ENCODE results near the gene CCDC148.
"Not testable (repeated sequence)": the region's sequence is repeated elsewhere in the genome, so short reads cannot be mapped to it uniquely, and the experiment has no call there.

The CCDC148 gene

DNA sequence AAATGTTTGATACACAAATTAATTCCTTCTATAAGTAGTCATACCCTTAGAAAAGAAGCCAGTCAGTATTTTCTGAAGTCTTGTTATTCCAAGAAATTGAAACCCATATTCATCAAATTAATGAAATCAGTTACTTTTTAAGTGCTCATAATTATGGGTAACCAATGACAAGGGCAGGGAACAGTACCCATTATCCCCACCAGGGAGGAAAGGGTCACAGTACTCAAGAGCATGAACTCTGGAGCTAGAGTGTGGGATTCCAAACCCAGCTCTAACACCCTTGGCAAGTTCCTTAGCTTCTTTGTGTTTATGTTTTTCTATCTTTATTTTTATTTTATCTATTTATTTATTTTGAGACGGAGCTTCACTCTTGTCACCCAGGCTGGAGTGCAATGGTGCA lies 68.4 kb downstream of the CCDC148 start:
- no peaks in the 10 kb centered on the region for H3K36me3 ChIP-seq (ENCODE audit: control insufficient read depth in 1 of 2, insufficient read depth in 2 of 2, low read length in 2 of 2)
- H3K9me3 ChIP-seq (ENCODE audit: control insufficient read depth in 1 of 2, low read length in 2 of 2): no peaks in the 10 kb centered on the region
- H3K4me3 ChIP-seq (ENCODE audit: low read depth in 1 of 2, low read length in 2 of 2): no peak overlapping the region
- no peaks in the 10 kb centered on the region for H3K27me3 ChIP-seq (ENCODE audit: low read depth, low read length)
- H3K27ac ChIP-seq (ENCODE audit: low read length): no peak overlapping the region
- H3K4me1 ChIP-seq (ENCODE audit: control insufficient read depth in 1 of 2, insufficient read depth in 2 of 2, low read length in 2 of 2): no peaks in the 10 kb centered on the region

DNA sequence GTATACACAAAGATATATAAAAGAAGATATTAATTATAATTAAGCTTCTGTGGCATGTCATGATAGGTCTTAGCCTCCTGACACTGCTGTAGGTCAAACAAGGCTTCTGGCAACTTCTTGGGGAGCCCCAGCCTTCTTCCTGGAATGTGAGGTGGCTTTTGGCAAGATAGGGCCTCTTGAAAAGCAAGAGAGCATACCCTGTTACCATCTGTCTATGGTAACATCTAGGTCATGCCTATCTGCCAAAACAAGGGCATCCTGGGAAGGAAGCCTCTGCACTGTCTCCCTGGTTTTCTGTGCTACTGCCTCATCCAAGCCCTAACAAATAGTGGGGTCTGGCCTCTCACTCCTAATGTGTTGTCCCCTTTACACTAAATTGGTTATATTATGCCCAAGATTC lies 70.9 kb downstream of the CCDC148 start:
- no peak overlapping the region for H3K4me3 ChIP-seq (ENCODE audit: low read depth in 1 of 2, low read length in 2 of 2)
- H3K27me3 ChIP-seq (ENCODE audit: low read depth, low read length): no peaks in the 10 kb centered on the region
- no peaks in the 10 kb centered on the region for H3K36me3 ChIP-seq (ENCODE audit: control insufficient read depth in 1 of 2, insufficient read depth in 2 of 2, low read length in 2 of 2)
- H3K4me1 ChIP-seq (ENCODE audit: control insufficient read depth in 1 of 2, insufficient read depth in 2 of 2, low read length in 2 of 2): no peaks in the 10 kb centered on the region
- H3K27ac ChIP-seq (ENCODE audit: low read length): no peak overlapping the region
- peaks cover 0 to 5% of the 10 kb centered on the region in 2 donors for H3K9me3 ChIP-seq (ENCODE audit: control insufficient read depth in 1 of 2, low read length in 2 of 2)

DNA sequence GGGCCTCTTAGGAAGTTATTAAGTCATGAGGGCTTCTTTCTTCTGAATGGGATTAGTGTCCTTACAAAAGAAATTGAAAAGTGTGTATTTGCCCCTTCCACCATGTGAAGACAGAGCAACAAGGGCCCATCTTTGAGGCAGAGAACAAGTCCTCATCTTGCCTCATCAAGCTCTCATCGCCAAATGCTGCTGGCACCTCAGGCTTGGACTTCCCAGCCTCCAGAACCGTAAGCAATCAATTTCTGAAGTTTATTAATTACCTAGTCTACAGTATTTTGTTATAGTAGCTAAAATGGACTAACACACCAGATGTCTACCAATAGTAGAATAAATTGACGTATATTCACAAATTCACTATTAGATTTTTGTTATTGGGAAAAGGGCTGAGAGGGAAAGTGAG lies 74.6 kb downstream of the CCDC148 start:
- Histone ChIP-seq H3K4me1 (ENCODE audit: control insufficient read depth in 1 of 2, insufficient read depth in 2 of 2, low read length in 2 of 2) (no peaks in the 10 kb centered on the region), H3K27ac (ENCODE audit: low read length) (no peak overlapping the region), H3K36me3 (ENCODE audit: control insufficient read depth in 1 of 2, insufficient read depth in 2 of 2, low read length in 2 of 2) (no peaks in the 10 kb centered on the region), H3K4me3 (ENCODE audit: low read depth in 1 of 2, low read length in 2 of 2) (no peak overlapping the region), H3K9me3 (ENCODE audit: control insufficient read depth in 1 of 2, low read length in 2 of 2) (peaks cover 0 to 5% of the 10 kb centered on the region in 2 donors), H3K27me3 (ENCODE audit: low read depth, low read length) (no peaks in the 10 kb centered on the region)

DNA sequence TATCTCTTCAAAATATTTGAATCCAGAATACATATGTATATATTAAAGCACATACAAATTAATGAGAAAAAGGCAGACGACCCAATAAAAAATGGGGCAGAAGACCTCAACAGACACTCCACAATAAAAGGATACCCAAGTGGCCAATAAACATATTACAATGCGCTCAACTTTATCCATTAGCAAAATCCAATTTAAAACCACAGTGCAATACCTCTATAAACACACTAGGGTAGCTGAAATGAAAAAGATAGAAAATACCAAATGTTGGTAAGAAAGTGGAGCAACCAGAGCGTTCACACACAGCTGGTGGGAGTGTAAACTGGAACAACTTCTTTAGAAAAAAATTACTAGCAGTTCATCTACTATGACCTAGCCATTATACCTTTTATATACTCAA lies 75.3 kb downstream of the CCDC148 start:
- Histone ChIP-seq H3K4me1 (ENCODE audit: control insufficient read depth in 1 of 2, insufficient read depth in 2 of 2, low read length in 2 of 2) (no peaks in the 10 kb centered on the region), H3K4me3 (ENCODE audit: low read depth in 1 of 2, low read length in 2 of 2) (no peak overlapping the region), H3K27ac (ENCODE audit: low read length) (no peak overlapping the region), H3K36me3 (ENCODE audit: control insufficient read depth in 1 of 2, insufficient read depth in 2 of 2, low read length in 2 of 2) (no peaks in the 10 kb centered on the region), H3K27me3 (ENCODE audit: low read depth, low read length) (no peaks in the 10 kb centered on the region), H3K9me3 (ENCODE audit: control insufficient read depth in 1 of 2, low read length in 2 of 2) (peaks cover 0 to 5% of the 10 kb centered on the region in 2 donors)

DNA sequence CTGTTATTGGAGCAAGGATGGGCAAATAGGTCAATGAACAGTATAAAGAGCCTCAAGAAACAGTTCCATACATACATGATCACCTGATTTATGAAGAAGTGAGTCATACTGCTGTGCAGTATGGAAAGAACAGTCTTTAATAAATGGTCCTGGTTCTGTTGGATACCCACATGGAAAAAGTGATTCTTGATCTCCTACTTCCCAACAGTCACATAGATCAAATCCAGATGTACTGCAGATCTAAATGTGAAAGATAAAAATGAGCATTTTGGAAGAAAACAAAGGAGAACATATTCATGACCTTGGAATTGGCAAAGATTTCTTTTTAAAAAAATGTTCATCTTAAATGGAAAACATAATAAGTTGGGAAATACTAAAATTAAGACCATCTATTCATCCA lies 75.8 kb downstream of the CCDC148 start:
- no peaks in the 10 kb centered on the region for H3K4me1 ChIP-seq (ENCODE audit: control insufficient read depth in 1 of 2, insufficient read depth in 2 of 2, low read length in 2 of 2)
- H3K27ac ChIP-seq (ENCODE audit: low read length): no peak overlapping the region
- peaks cover 0 to 5% of the 10 kb centered on the region in 2 donors for H3K9me3 ChIP-seq (ENCODE audit: control insufficient read depth in 1 of 2, low read length in 2 of 2)
- H3K27me3 ChIP-seq (ENCODE audit: low read depth, low read length): no peaks in the 10 kb centered on the region
- no peak overlapping the region for H3K4me3 ChIP-seq (ENCODE audit: low read depth in 1 of 2, low read length in 2 of 2)
- H3K36me3 ChIP-seq (ENCODE audit: control insufficient read depth in 1 of 2, insufficient read depth in 2 of 2, low read length in 2 of 2): no peaks in the 10 kb centered on the region

GRCh38 chr2:158378926-158379325 lies 77.6 kb downstream of the CCDC148 start:
- Histone ChIP-seq H3K27ac (ENCODE audit: low read length) (no peak overlapping the region), H3K36me3 (ENCODE audit: control insufficient read depth in 1 of 2, insufficient read depth in 2 of 2, low read length in 2 of 2) (no peaks in the 10 kb centered on the region), H3K27me3 (ENCODE audit: low read depth, low read length) (no peaks in the 10 kb centered on the region), H3K4me1 (ENCODE audit: control insufficient read depth in 1 of 2, insufficient read depth in 2 of 2, low read length in 2 of 2) (no peaks in the 10 kb centered on the region), H3K4me3 (ENCODE audit: low read depth in 1 of 2, low read length in 2 of 2) (no peak overlapping the region), H3K9me3 (ENCODE audit: control insufficient read depth in 1 of 2, low read length in 2 of 2) (peaks cover 0 to 5% of the 10 kb centered on the region in 2 donors)

GRCh38 chr2:158366342-158366741 lies 90.2 kb downstream of the CCDC148 start:
- Histone ChIP-seq H3K9me3 (ENCODE audit: control insufficient read depth in 1 of 2, low read length in 2 of 2) (peaks cover 0 to 4% of the 10 kb centered on the region in 2 donors), H3K4me3 (ENCODE audit: low read depth in 1 of 2, low read length in 2 of 2) (no peak overlapping the region)

DNA sequence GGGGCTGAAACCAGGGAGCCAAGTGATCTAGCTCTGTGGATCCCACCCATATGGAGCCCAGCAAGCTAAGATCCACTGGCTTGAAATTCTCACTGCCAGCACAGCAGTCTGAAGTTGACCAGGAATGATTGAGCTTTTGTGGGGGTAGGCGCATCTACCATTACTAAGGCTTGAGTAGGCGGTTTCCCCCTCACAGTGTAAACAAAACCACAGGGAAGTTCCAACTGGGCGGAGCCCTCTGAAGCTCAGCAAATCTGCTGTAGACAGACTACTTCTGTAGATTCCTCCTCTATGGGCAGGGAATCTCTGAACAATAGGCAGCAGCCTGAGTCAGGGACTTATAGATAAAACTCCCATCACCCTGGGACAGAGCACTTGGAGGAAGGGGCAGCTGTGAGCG lies 96.7 kb downstream of the CCDC148 start:
- Histone ChIP-seq H3K4me3 (ENCODE audit: low read depth in 1 of 2, low read length in 2 of 2) (no peak overlapping the region), H3K4me1 (ENCODE audit: control insufficient read depth in 1 of 2, insufficient read depth in 2 of 2, low read length in 2 of 2) (no peaks in the 10 kb centered on the region), H3K27ac (ENCODE audit: low read length) (no peak overlapping the region), H3K9me3 (ENCODE audit: control insufficient read depth in 1 of 2, low read length in 2 of 2) (peaks cover 0 to 4% of the 10 kb centered on the region in 2 donors), H3K27me3 (ENCODE audit: low read depth, low read length) (no peaks in the 10 kb centered on the region), H3K36me3 (ENCODE audit: control insufficient read depth in 1 of 2, insufficient read depth in 2 of 2, low read length in 2 of 2) (no peaks in the 10 kb centered on the region)

More at GRCh38 chr2:158366342-158366741, 90.2 kb downstream of the CCDC148 start:
- no peak overlapping the region for H3K27ac ChIP-seq (ENCODE audit: low read length)
- H3K27me3 ChIP-seq (ENCODE audit: low read depth, low read length): no peaks in the 10 kb centered on the region
- no peaks in the 10 kb centered on the region for H3K4me1 ChIP-seq (ENCODE audit: control insufficient read depth in 1 of 2, insufficient read depth in 2 of 2, low read length in 2 of 2)
- H3K36me3 ChIP-seq (ENCODE audit: control insufficient read depth in 1 of 2, insufficient read depth in 2 of 2, low read length in 2 of 2): no peaks in the 10 kb centered on the region

DNA sequence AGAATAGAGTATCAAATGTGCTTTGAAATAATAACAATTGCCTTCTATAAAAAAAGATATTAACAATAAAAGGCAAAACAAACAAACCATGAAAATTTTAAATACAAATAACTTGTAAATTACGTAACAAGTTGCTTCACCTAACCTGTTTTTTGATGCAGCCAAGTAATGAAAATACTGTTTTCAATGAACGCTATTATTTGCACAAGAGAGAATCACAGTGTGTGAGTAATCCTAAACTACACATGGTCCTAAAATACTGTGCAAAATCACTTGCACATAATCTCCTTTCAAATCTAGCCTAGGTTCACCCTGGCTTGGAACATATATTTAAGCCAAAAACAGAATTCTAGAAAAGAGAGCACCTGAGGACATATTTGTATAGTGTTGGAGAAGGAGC lies 98.9 kb downstream of the CCDC148 start:
- no peaks in the 10 kb centered on the region for H3K4me1 ChIP-seq (ENCODE audit: control insufficient read depth in 1 of 2, insufficient read depth in 2 of 2, low read length in 2 of 2)
- H3K27me3 ChIP-seq (ENCODE audit: low read depth, low read length): no peaks in the 10 kb centered on the region
- H3K9me3 ChIP-seq (ENCODE audit: control insufficient read depth in 1 of 2, low read length in 2 of 2): peaks cover 0 to 4% of the 10 kb centered on the region in 2 donors
- no peak overlapping the region for H3K4me3 ChIP-seq (ENCODE audit: low read depth in 1 of 2, low read length in 2 of 2)
- H3K36me3 ChIP-seq (ENCODE audit: control insufficient read depth in 1 of 2, insufficient read depth in 2 of 2, low read length in 2 of 2): no peaks in the 10 kb centered on the region
- no peak overlapping the region for H3K27ac ChIP-seq (ENCODE audit: low read length)

GRCh38 chr2:158357122-158357521 lies 99.4 kb downstream of the CCDC148 start:
- H3K4me3 ChIP-seq (ENCODE audit: low read depth in 1 of 2, low read length in 2 of 2): no peak overlapping the region
- H3K27ac ChIP-seq (ENCODE audit: low read length): no peak overlapping the region
- H3K9me3 ChIP-seq (ENCODE audit: control insufficient read depth in 1 of 2, low read length in 2 of 2): peaks cover 0 to under 1% of the 10 kb centered on the region in 2 donors
- no peaks in the 10 kb centered on the region for H3K27me3 ChIP-seq (ENCODE audit: low read depth, low read length)
- H3K4me1 ChIP-seq (ENCODE audit: control insufficient read depth in 1 of 2, insufficient read depth in 2 of 2, low read length in 2 of 2): no peaks in the 10 kb centered on the region
- no peaks in the 10 kb centered on the region for H3K36me3 ChIP-seq (ENCODE audit: control insufficient read depth in 1 of 2, insufficient read depth in 2 of 2, low read length in 2 of 2)

- H3K4me1 ChIP-seq (ENCODE audit: control insufficient read depth in 1 of 2, insufficient read depth in 2 of 2, low read length in 2 of 2); H3K36me3 ChIP-seq (ENCODE audit: control insufficient read depth in 1 of 2, insufficient read depth in 2 of 2, low read length in 2 of 2); H3K9me3 ChIP-seq (ENCODE audit: control insufficient read depth in 1 of 2, low read length in 2 of 2); H3K27me3 ChIP-seq (ENCODE audit: low read depth, low read length); H3K4me3 ChIP-seq (ENCODE audit: low read depth in 1 of 2, low read length in 2 of 2); H3K27ac ChIP-seq (ENCODE audit: low read length): not testable (repeated sequence)
Observed at GRCh38 chr2:158351466-158351816, 105.1 kb downstream of the CCDC148 start.

GRCh38 chr2:158350751-158351465 lies 105.6 kb downstream of the CCDC148 start:
- H3K4me3 ChIP-seq (ENCODE audit: low read depth in 1 of 2, low read length in 2 of 2); H3K4me1 ChIP-seq (ENCODE audit: control insufficient read depth in 1 of 2, insufficient read depth in 2 of 2, low read length in 2 of 2); H3K9me3 ChIP-seq (ENCODE audit: control insufficient read depth in 1 of 2, low read length in 2 of 2); H3K36me3 ChIP-seq (ENCODE audit: control insufficient read depth in 1 of 2, insufficient read depth in 2 of 2, low read length in 2 of 2); H3K27me3 ChIP-seq (ENCODE audit: low read depth, low read length); H3K27ac ChIP-seq (ENCODE audit: low read length): not testable (repeated sequence)
